SH-SY5Y (cell line): ENCODE data around the gene MS4A12.

Source experiments
- GATA2 ChIP-seq: IDR thresholded peaks from 2 replicates; pipeline ENCODE4 v1.6.1; 2011; ENCODE audit warnings: mild to moderate bottlenecking, low read depth, low read length
- GATA3 ChIP-seq: IDR thresholded peaks from 2 replicates; pipeline ENCODE4 v1.6.1; 2011; ENCODE audit warnings: low read depth, mild to moderate bottlenecking, low read length, moderate library complexity

GRCh38 chr11:60482361-60482760 is 10.2 kb upstream of the MS4A12 start:
- TF ChIP-seq GATA2 (no peak), GATA3 (no peak)
